ENCODE measurements around the gene HTATSF1. TPM values are rescaled to one million over a fixed set of nuclear protein-coding genes. Genes with fewer than 3 reads are reported as not detected.

The HTATSF1 gene
- total and polyA plus RNA-seq, 2 donors (not counting 1 experiment from before 2014, with no cell fraction given), result 1.0 to 18.7 TPM

- no peak overlapping the region for H2AFZ ChIP-seq (ENCODE audit: insufficient read depth, low read depth, low read length, poor library complexity, severe bottlenecking)
- H3K27me3 ChIP-seq (replicated peaks in 1 of 4; ENCODE audit: control extremely low read depth in 1 of 4, control insufficient read depth in 3 of 4, insufficient read depth in 4 of 4, low read length in 3 of 4), result no peaks in the 10 kb centered on the region
- H3K9ac ChIP-seq (ENCODE audit: low read length), result no peak overlapping the region
- H4K20me1 ChIP-seq (ENCODE audit: control insufficient read depth, insufficient read depth, low read length, poor library complexity, severe bottlenecking), result no peaks in the 10 kb centered on the region
- no peaks in the 10 kb centered on the region for H3K79me2 ChIP-seq (ENCODE audit: control insufficient read depth, insufficient read depth, low read length)
- no peak overlapping the region for H3K4me3 ChIP-seq (ENCODE audit: control extremely low read depth in 1 of 5, extremely low read depth in 1 of 5, insufficient read depth in 1 of 5, low read depth in 2 of 5, low read length in 4 of 5)
- intact Hi-C loops (cut with micrococcal nuclease), result no loop called here
- H3K4me2 ChIP-seq (replicated peaks; ENCODE audit: low read depth, low read length, poor library complexity, severe bottlenecking), result no peak overlapping the region
- TF ChIP-seq EZH2 (IDR thresholded peaks at IDR 0.05; ENCODE audit: borderline replicate concordance, insufficient read depth, low read depth, low read length, poor library complexity, severe bottlenecking), result no peak
- TF ChIP-seq CTCF (IDR thresholded peaks at IDR 0.05), result no peak
- Mint-ChIP-seq H3K4me1 (no peaks in the 10 kb centered on the region), H3K27me3 (no peaks in the 10 kb centered on the region), H3K4me3 (no peak overlapping the region), H3K27ac (no peak overlapping the region), H3K9me3 (ENCODE audit: insufficient read depth) (no peaks in the 10 kb centered on the region)
- no CpG with 5 or more reads among the region's 1 CpG for WGBS (ENCODE audit: insufficient coverage)
- DNase-seq (no peak), ATAC-seq (ENCODE audit: low read depth) (no peak)
- ChIA-PET CTCF (no interaction called here), POLR2A (no interaction called here)
- H3K27ac ChIP-seq (ENCODE audit: low read length in 2 of 2), result no peak overlapping the region
- H3K4me1 ChIP-seq (ENCODE audit: control insufficient read depth in 2 of 2, insufficient read depth in 2 of 2, low read length in 2 of 2), result no peaks in the 10 kb centered on the region
- no peaks in the 10 kb centered on the region for H3K9me3 ChIP-seq (ENCODE audit: control extremely low read depth in 1 of 3, control insufficient read depth in 2 of 3, insufficient read depth in 1 of 3, low read length in 2 of 3)
- no peaks in the 10 kb centered on the region for H3K36me3 ChIP-seq (replicated peaks in 1 of 2; ENCODE audit: control extremely low read depth in 1 of 2, control insufficient read depth in 1 of 2, extremely low read depth in 1 of 2, insufficient read depth in 2 of 2, low read length in 1 of 2)
Observed at GRCh38 chrX:136551410-136551809, 54.0 kb downstream of the HTATSF1 start.

- Mint-ChIP-seq H3K9me3 (ENCODE audit: insufficient read depth) (no peaks in the 10 kb centered on the region), H3K4me1 (no peaks in the 10 kb centered on the region), H3K27me3 (no peaks in the 10 kb centered on the region), H3K27ac (no peak overlapping the region), H3K4me3 (no peak overlapping the region)
- no peaks in the 10 kb centered on the region for H3K4me1 ChIP-seq (ENCODE audit: control insufficient read depth in 2 of 2, insufficient read depth in 2 of 2, low read length in 2 of 2)
- TF ChIP-seq CTCF (IDR thresholded peaks at IDR 0.05) (no peak), EZH2 (IDR thresholded peaks at IDR 0.05; ENCODE audit: borderline replicate concordance, insufficient read depth, low read depth, low read length, poor library complexity, severe bottlenecking) (no peak)
- intact Hi-C loops (cut with micrococcal nuclease), result no loop called here
- no peaks in the 10 kb centered on the region for H3K79me2 ChIP-seq (ENCODE audit: control insufficient read depth, insufficient read depth, low read length)
- H3K27ac ChIP-seq (ENCODE audit: low read length in 2 of 2), result no peak overlapping the region
- H3K4me2 ChIP-seq (replicated peaks; ENCODE audit: low read depth, low read length, poor library complexity, severe bottlenecking), result no peak overlapping the region
- DNase-seq (no peak), ATAC-seq (ENCODE audit: low read depth) (no peak)
- no peak overlapping the region for H2AFZ ChIP-seq (ENCODE audit: insufficient read depth, low read depth, low read length, poor library complexity, severe bottlenecking)
- no peaks in the 10 kb centered on the region for H3K27me3 ChIP-seq (replicated peaks in 1 of 4; ENCODE audit: control extremely low read depth in 1 of 4, control insufficient read depth in 3 of 4, insufficient read depth in 4 of 4, low read length in 3 of 4)
- 100% methylated on average over 1 of the region's 2 CpGs for WGBS (ENCODE audit: insufficient coverage)
- ChIA-PET POLR2A (no interaction called here), CTCF (no interaction called here)
- no peaks in the 10 kb centered on the region for H4K20me1 ChIP-seq (ENCODE audit: control insufficient read depth, insufficient read depth, low read length, poor library complexity, severe bottlenecking)
- H3K36me3 ChIP-seq (replicated peaks in 1 of 2; ENCODE audit: control extremely low read depth in 1 of 2, control insufficient read depth in 1 of 2, extremely low read depth in 1 of 2, insufficient read depth in 2 of 2, low read length in 1 of 2), result no peaks in the 10 kb centered on the region
- H3K9ac ChIP-seq (ENCODE audit: low read length), result no peak overlapping the region
- no peaks in the 10 kb centered on the region for H3K9me3 ChIP-seq (ENCODE audit: control extremely low read depth in 1 of 3, control insufficient read depth in 2 of 3, insufficient read depth in 1 of 3, low read length in 2 of 3)
- H3K4me3 ChIP-seq (ENCODE audit: control extremely low read depth in 1 of 5, extremely low read depth in 1 of 5, insufficient read depth in 1 of 5, low read depth in 2 of 5, low read length in 4 of 5), result no peak overlapping the region
Observed at GRCh38 chrX:136555694-136556093, 58.3 kb downstream of the HTATSF1 start.

Small RNA genes within 50 kb of the gene (small RNA-seq; reads per million reads assigned to genes)
- not detected for gene MIR934 (ENCODE audit: insufficient read length, low read depth, low replicate concordance)

Other genes starting within 250 kb of the HTATSF1 start
- gene MAP7D3, start 246.2 kb upstream of the HTATSF1 start, total RNA-seq, result 11.5 and 13.0 TPM in 2 replicates
- 3.8 and 4.2 TPM in 2 replicates for gene MAP7D3, start 246.2 kb upstream of the HTATSF1 start, polyA plus RNA-seq
- not detected in 2 replicates for gene ADGRG4, start 196.6 kb upstream of the HTATSF1 start, total RNA-seq
- not detected in 2 replicates for gene ADGRG4, start 196.6 kb upstream of the HTATSF1 start, polyA plus RNA-seq
- not detected in 2 replicates for gene BRS3, start 9.6 kb upstream of the HTATSF1 start, total RNA-seq
- not detected in 2 replicates for gene BRS3, start 9.6 kb upstream of the HTATSF1 start, polyA plus RNA-seq
- not detected in 2 replicates for gene VGLL1, start 34.6 kb downstream of the HTATSF1 start, total RNA-seq
- not detected in 2 replicates for gene VGLL1, start 34.6 kb downstream of the HTATSF1 start, polyA plus RNA-seq
- gene CD40LG, start 150.6 kb downstream of the HTATSF1 start, total RNA-seq, result 0.29 and 0.30 TPM in 2 replicates
- 0.13 and 0.19 TPM in 2 replicates for gene CD40LG, start 150.6 kb downstream of the HTATSF1 start, polyA plus RNA-seq